Panc1 (cell line): ENCODE data around the gene CTTNBP2NL. TPM values are rescaled to one million over a fixed set of nuclear protein-coding genes. Genes with fewer than 3 reads are reported as not detected.

Experiments used
- ATAC-seq: fragments of 200-7000 bp; cut with Tn5 transposase; 2 replicates; pipeline ENCODE4 v1.9.1; 2020; ENCODE audit warnings: mild to moderate bottlenecking, moderate library complexity
- BruUV-seq: library from RNA; stranded (reverse); fragments of 400-500 nt; replicated peaks from 2 replicates; lab custom pipeline; 2021; lab: Mats Ljungman, UMichigan
- CTCF ChIA-PET: fragments of 300-600 bp; sonication (Branson Sonifier 250); formaldehyde crosslinking; loops from one replicate; lab custom pipeline; 2022; ENCODE audit warnings: antibody characterized with exemption; lab: Charles Lee
- POLR2A ChIA-PET: fragments of 300-600 bp; sonication (Branson Sonifier 250); formaldehyde crosslinking; loops from one replicate; lab custom pipeline; 2022; ENCODE audit warnings: antibody characterized with exemption; lab: Charles Lee
- DNase-seq: peaks from one replicate; pipeline ENCODE4 v3.0.0-alpha.2; 2010; ENCODE audit warnings: low read depth, low spot score
- H3K27ac ChIP-seq: 2 replicates; pipeline ENCODE4 v1.5.1; 2011; ENCODE audit warnings: mild to moderate bottlenecking, low read length, inconsistent platforms
- H3K27me3 ChIP-seq: fragments of 200-500 bp; sonication (Bioruptor generic); 2 replicates; pipeline ENCODE4 v1.6.0; 2014; ENCODE audit warnings: low read length, inconsistent platforms; ENCODE audit not compliant: control insufficient read depth, insufficient read depth
- H3K36me3 ChIP-seq: fragments of 200-500 bp; sonication (Bioruptor generic); 2 replicates; pipeline ENCODE4 v1.5.1; 2014; ENCODE audit warnings: inconsistent platforms, mild to moderate bottlenecking, low read length, moderate library complexity; ENCODE audit not compliant: control insufficient read depth, insufficient read depth
- H3K4me1 ChIP-seq: 2 replicates; pipeline ENCODE4 v1.5.1; 2011; ENCODE audit warnings: inconsistent platforms, mild to moderate bottlenecking, low read length, moderate library complexity; ENCODE audit not compliant: control insufficient read depth, insufficient read depth
- H3K4me3 ChIP-seq, 2 experiments: 2 replicates each; pipeline ENCODE4 v1.5.1; 2011 to 2012; ENCODE audit warnings: low read depth in 2 of 2, low read length in 2 of 2, mild to moderate bottlenecking in 2 of 2, inconsistent platforms in 1 of 2, moderate library complexity in 1 of 2
- H3K9me3 ChIP-seq: fragments of 200-500 bp; sonication (Bioruptor generic); 2 replicates; pipeline ENCODE4 v1.5.1; 2014; ENCODE audit warnings: low read depth, mild to moderate bottlenecking, inconsistent platforms, low read length, moderate library complexity; ENCODE audit not compliant: control insufficient read depth, insufficient read depth
- POLR2AphosphoS5 ChIP-seq: IDR thresholded peaks from 2 replicates; pipeline ENCODE4 v1.6.1; 2012; ENCODE audit warnings: mild to moderate bottlenecking, low read depth, low read length, moderate library complexity
- SIN3A ChIP-seq: IDR thresholded peaks from 2 replicates; pipeline ENCODE4 v1.6.1; 2012; ENCODE audit warnings: low read depth, mild to moderate bottlenecking, low read length, moderate library complexity, borderline replicate concordance; ENCODE audit not compliant: insufficient read depth
- TCF7L2 ChIP-seq: IDR thresholded peaks from 2 replicates; pipeline ENCODE4 v1.6.1; 2011; ENCODE audit warnings: mild to moderate bottlenecking, low read depth, low read length, inconsistent platforms
- in situ Hi-C: cut with HindIII; loops from 2 replicates; pipeline ENCODE4 v1.10.0; 2016; ENCODE audit warnings: low sequenced_read_pairs, low pct_unique_long_range_greater_than_20kb
- intact Hi-C: fragments of 100-400 bp; cut with micrococcal nuclease; formaldehyde crosslinking; loops from one replicate; pipeline ENCODE4 v1.10.0; 2022; ENCODE audit not compliant: unreplicated experiment
- total RNA-seq: library from RNA; stranded (reverse); gene quantifications from one replicate; pipeline ENCODE4 v1.2.1, GENCODE V29; 2021; ENCODE audit not compliant: unreplicated experiment
- TF ChIP-seq, protein P1 (sequence below): fragments of 450-650 bp; IDR thresholded peaks from 2 replicates; pipeline ENCODE4 v1.5.1; 2017; ENCODE audit warnings: mild to moderate bottlenecking
- TF ChIP-seq, protein P2 (sequence below), 2 experiments: IDR thresholded peaks; 2 replicates each; pipeline ENCODE4 v1.6.1; 2011 to 2012; ENCODE audit warnings: low read depth in 2 of 2, control low read depth in 1 of 2, low read length in 1 of 2, mild to moderate bottlenecking in 1 of 2, moderate library complexity in 1 of 2; ENCODE audit not compliant: insufficient read depth in 1 of 2

The CTTNBP2NL gene
- total RNA-seq, 1 experiment from 2014 or later, result 18.4 TPM

DNA sequence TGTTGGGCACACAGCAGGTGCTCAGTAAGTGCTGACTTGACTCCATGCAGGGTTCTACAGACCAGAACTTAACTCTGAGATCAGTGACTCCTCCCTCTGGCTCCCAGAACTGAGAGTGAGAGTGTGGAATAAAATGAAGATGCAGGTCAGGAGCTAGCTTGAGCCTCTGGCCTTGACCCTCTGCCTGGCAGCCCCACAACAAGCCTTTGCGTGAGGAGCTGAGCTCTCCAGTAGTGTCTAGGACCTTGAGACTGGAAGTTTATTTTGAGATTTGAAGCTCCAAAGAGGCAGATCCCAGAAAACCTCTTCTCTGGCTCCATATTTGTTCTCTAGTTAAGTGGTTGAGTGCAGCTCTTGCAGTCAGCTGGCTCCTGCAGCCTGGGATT lies 109.4 kb downstream of the CTTNBP2NL start:
- Histone ChIP-seq H3K36me3 (no peaks in the 10 kb centered on the region), H3K9me3 (no peaks in the 10 kb centered on the region), H3K27ac (no peak overlapping the region), H3K27me3 (no peaks in the 10 kb centered on the region), H3K4me3 (no peak overlapping the region), H3K4me1 (no peaks in the 10 kb centered on the region; the same call in 1 of the 2 replicates)
- TF ChIP-seq, protein P1, sequence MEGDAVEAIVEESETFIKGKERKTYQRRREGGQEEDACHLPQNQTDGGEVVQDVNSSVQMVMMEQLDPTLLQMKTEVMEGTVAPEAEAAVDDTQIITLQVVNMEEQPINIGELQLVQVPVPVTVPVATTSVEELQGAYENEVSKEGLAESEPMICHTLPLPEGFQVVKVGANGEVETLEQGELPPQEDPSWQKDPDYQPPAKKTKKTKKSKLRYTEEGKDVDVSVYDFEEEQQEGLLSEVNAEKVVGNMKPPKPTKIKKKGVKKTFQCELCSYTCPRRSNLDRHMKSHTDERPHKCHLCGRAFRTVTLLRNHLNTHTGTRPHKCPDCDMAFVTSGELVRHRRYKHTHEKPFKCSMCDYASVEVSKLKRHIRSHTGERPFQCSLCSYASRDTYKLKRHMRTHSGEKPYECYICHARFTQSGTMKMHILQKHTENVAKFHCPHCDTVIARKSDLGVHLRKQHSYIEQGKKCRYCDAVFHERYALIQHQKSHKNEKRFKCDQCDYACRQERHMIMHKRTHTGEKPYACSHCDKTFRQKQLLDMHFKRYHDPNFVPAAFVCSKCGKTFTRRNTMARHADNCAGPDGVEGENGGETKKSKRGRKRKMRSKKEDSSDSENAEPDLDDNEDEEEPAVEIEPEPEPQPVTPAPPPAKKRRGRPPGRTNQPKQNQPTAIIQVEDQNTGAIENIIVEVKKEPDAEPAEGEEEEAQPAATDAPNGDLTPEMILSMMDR, result no peak
- no peak for TF ChIP-seq POLR2AphosphoS5
- BruUV-seq, result no TSS peak
- in situ Hi-C loops (no loop called here), intact Hi-C loops (loop anchor here (10.0 kb wide), 1 partner anchor 109 kb away; the partner anchor contains the start of genes CAPZA1 and ST7L)
- POLR2A ChIA-PET, result no interaction called here
- ATAC-seq, result no peak
- no peak for DNase-seq
- CTCF ChIA-PET, result no interaction called here

DNA sequence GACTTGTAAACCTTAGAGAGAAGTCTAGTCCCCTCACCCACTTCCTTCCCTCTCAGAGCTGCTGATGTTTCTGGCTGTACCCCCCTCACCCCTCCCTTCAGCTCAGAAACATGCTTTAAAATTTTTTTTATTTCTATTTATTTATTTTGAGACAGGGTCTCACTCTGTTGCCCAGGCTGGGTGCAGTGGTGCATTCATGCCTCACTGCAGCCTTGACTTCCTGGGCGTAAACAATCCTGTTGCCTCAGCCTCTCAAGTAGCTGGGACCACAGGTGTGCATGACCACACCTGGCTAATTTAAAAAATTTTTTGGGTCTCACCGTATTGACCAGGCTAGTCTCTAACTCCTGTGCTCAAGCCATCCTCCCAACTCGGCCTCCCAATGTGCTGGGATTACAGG lies 109.9 kb downstream of the CTTNBP2NL start:
- no peaks in the 10 kb centered on the region for H3K27me3 ChIP-seq
- H3K27ac ChIP-seq, result no peak overlapping the region
- ATAC-seq (no peak), DNase-seq (no peak)
- H3K4me3 ChIP-seq, result no peak overlapping the region
- H3K36me3 ChIP-seq, result no peaks in the 10 kb centered on the region
- no peaks in the 10 kb centered on the region; the same call in 1 of the 2 replicates for H3K4me1 ChIP-seq
- in situ Hi-C loops, result no loop called here
- ChIA-PET POLR2A (no interaction called here), CTCF (no interaction called here)
- TF ChIP-seq TCF7L2, result no peak
- TF ChIP-seq, protein P2, sequence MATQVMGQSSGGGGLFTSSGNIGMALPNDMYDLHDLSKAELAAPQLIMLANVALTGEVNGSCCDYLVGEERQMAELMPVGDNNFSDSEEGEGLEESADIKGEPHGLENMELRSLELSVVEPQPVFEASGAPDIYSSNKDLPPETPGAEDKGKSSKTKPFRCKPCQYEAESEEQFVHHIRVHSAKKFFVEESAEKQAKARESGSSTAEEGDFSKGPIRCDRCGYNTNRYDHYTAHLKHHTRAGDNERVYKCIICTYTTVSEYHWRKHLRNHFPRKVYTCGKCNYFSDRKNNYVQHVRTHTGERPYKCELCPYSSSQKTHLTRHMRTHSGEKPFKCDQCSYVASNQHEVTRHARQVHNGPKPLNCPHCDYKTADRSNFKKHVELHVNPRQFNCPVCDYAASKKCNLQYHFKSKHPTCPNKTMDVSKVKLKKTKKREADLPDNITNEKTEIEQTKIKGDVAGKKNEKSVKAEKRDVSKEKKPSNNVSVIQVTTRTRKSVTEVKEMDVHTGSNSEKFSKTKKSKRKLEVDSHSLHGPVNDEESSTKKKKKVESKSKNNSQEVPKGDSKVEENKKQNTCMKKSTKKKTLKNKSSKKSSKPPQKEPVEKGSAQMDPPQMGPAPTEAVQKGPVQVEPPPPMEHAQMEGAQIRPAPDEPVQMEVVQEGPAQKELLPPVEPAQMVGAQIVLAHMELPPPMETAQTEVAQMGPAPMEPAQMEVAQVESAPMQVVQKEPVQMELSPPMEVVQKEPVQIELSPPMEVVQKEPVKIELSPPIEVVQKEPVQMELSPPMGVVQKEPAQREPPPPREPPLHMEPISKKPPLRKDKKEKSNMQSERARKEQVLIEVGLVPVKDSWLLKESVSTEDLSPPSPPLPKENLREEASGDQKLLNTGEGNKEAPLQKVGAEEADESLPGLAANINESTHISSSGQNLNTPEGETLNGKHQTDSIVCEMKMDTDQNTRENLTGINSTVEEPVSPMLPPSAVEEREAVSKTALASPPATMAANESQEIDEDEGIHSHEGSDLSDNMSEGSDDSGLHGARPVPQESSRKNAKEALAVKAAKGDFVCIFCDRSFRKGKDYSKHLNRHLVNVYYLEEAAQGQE (IDR thresholded peaks at IDR 0.05; ENCODE audit: insufficient read depth in 1 of 2, low read depth in 2 of 2, low read length in 1 of 2), result no peak
- TF ChIP-seq, protein P1, result no peak
- no TSS peak for BruUV-seq
- H3K9me3 ChIP-seq, result no peaks in the 10 kb centered on the region
- intact Hi-C loops, result loop anchor here (10.0 kb wide), 1 partner anchor 109 kb away; the partner anchor contains the start of genes CAPZA1 and ST7L

DNA sequence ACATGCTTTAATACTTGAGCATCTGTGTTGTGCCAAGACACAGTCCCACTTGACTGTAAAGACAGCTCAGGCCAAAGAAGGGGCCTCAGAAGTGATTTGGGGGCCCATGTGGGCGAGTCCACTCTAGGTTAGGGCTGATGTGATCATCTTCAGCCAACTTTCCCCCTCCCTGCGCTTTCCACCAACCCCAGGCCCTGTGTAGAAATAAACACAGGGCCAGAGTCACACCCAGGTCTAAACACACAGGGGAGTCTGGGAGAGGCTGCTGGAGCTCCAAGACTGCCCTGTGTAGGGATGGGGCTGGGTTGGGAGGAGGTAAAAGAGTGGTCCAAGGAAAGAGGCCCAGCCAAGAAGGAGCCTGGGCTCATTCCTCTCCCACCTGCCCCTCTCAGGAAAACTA lies 110.3 kb downstream of the CTTNBP2NL start:
- in situ Hi-C loops (no loop called here), intact Hi-C loops (loop anchor here (10.0 kb wide), 1 partner anchor 108 kb away; the partner anchor contains the start of genes CAPZA1 and ST7L)
- POLR2A ChIA-PET, result no interaction called here
- Histone ChIP-seq H3K36me3 (no peaks in the 10 kb centered on the region), H3K9me3 (no peaks in the 10 kb centered on the region), H3K27ac (no peak overlapping the region), H3K4me3 (no peak overlapping the region), H3K27me3 (no peaks in the 10 kb centered on the region), H3K4me1 (no peaks in the 10 kb centered on the region; the same call in 1 of the 2 replicates)
- ATAC-seq, result no peak
- BruUV-seq, result no TSS peak
- TF ChIP-seq, protein P2 (IDR thresholded peaks at IDR 0.05; ENCODE audit: insufficient read depth in 1 of 2, low read depth in 2 of 2, low read length in 1 of 2), result no peak
- TF ChIP-seq POLR2AphosphoS5, result no peak
- no peak for TF ChIP-seq TCF7L2
- TF ChIP-seq, protein P1, result no peak
- no peak for TF ChIP-seq SIN3A
- DNase-seq, result no peak
- CTCF ChIA-PET, result no interaction called here
